MCF 10A (cell line): ENCODE data around the gene ZNF827. TPM values are rescaled to one million over a fixed set of nuclear protein-coding genes. Genes with fewer than 3 reads are reported as not detected.

ENCODE experiments used
- BruUV-seq: library from RNA; stranded (reverse); fragments of 400-500 nt; replicated peaks from 2 replicates; lab custom pipeline; 2021; lab: Mats Ljungman, UMichigan
- CTCF ChIA-PET: fragments of 300-600 bp; sonication (Branson Sonifier 250); formaldehyde crosslinking; extraction: SDS; loops from one replicate; lab custom pipeline; 2021; ENCODE audit warnings: antibody characterized with exemption, inconsistent platforms; lab: Yijun Ruan, JAX
- POLR2A ChIA-PET: fragments of 300-600, 350-650 bp; sonication (Branson Sonifier 250); formaldehyde crosslinking; extraction: SDS; loops from one replicate; lab custom pipeline; 2020; ENCODE audit warnings: antibody characterized with exemption, inconsistent platforms; lab: Yijun Ruan, JAX
- DNase-seq: peaks from one replicate; pipeline ENCODE4 v3.0.0-alpha.2; 2018; ENCODE audit not compliant: unreplicated experiment
- H3K27ac Mint-ChIP-seq: one replicate; pipeline ENCODE4 v1.8.0; 2022; ENCODE audit warnings: mild to moderate bottlenecking, low read depth, mixed read lengths; ENCODE audit not compliant: unreplicated experiment
- H3K27me3 Mint-ChIP-seq: one replicate; pipeline ENCODE4 v1.8.0; 2022; ENCODE audit warnings: mixed read lengths; ENCODE audit not compliant: insufficient read depth, unreplicated experiment
- H3K36me3 Mint-ChIP-seq: one replicate; pipeline ENCODE4 v1.8.0; 2022; ENCODE audit warnings: mild to moderate bottlenecking, moderate library complexity, mixed read lengths; ENCODE audit not compliant: insufficient read depth, unreplicated experiment
- H3K4me1 Mint-ChIP-seq: one replicate; pipeline ENCODE4 v1.8.0; 2022; ENCODE audit warnings: mixed read lengths; ENCODE audit not compliant: insufficient read depth, unreplicated experiment
- H3K4me3 Mint-ChIP-seq: one replicate; pipeline ENCODE4 v1.8.0; 2022; ENCODE audit warnings: mild to moderate bottlenecking, moderate library complexity, mixed read lengths; ENCODE audit not compliant: unreplicated experiment
- H3K9me3 Mint-ChIP-seq: one replicate; pipeline ENCODE4 v1.8.0; 2022; ENCODE audit warnings: mixed read lengths; ENCODE audit not compliant: unreplicated experiment
- intact Hi-C: fragments of 100-400 bp; cut with micrococcal nuclease; formaldehyde crosslinking; loops from 2 replicates; pipeline ENCODE4 v1.14.1; 2022
- total RNA-seq: library from RNA; stranded (reverse); gene quantifications from 2 replicates; pipeline ENCODE4 v1.2.3, GENCODE V29; 2022
- TF ChIP-seq, protein P1 (sequence below): fragments of 200-600 bp; IDR thresholded peaks from one replicate; pipeline ENCODE4 v1.8.0; 2022; ENCODE audit warnings: antibody characterized with exemption, mild to moderate bottlenecking; ENCODE audit not compliant: unreplicated experiment

Gene ZNF827
- total RNA-seq, 1 experiment from 2014 or later, result 11.3 TPM

DNA sequence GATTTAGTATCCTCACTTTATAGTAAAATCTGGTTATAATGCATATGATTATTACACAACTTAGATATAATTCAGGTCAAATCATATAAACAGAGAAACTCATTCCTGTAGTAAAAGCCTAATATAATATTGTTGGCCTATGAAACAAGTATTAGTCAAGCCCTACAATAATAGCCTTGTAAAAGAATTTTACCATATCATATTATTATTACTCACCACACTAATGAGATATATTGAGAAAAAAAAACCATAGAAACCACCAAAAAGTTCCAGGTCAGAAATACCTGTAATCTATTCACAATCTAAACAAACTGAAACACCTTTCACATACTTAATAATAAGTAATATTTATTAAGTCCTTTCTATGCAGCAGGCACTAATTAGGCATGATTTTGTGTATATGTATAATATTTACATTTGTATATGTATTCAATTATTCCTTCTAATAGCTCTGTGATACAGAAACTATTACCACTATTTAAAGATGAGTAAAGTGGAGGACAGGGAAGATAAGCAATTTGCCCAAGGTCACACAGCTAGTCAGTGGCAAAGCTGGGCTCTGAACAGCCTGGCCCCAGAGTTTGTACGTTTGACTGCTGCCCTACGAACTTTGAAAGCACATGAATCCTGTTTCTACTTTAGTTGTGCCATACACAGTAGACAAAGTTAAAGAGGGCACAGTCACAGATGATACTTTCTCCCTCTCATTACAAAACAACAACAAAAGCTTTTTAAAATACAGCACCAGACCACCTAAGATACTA lies 9.0 kb downstream of the ZNF827 start:
- no TSS peak for BruUV-seq
- POLR2A ChIA-PET, result interaction anchor here (1.0 to 3.1 kb wide), 4 partner anchors 10 to 196 kb away, joined by 3 to 12 read pairs (median 4); no protein-coding TSS in a partner anchor
- Mint-ChIP-seq H3K4me1 (peaks cover 8% of the 10 kb centered on the region), H3K9me3 (peaks cover 6% of the 10 kb centered on the region), H3K36me3 (no peaks in the 10 kb centered on the region), H3K27ac (no peak overlapping the region), H3K4me3 (no peak overlapping the region), H3K27me3 (no peaks in the 10 kb centered on the region)
- no peak for DNase-seq
- CTCF ChIA-PET, result interaction anchor here (0.7 kb wide), 1 partner anchor 28 kb away, joined by 4 read pairs; no protein-coding TSS in a partner anchor
- intact Hi-C loops, result no loop called here
- TF ChIP-seq, protein P1, sequence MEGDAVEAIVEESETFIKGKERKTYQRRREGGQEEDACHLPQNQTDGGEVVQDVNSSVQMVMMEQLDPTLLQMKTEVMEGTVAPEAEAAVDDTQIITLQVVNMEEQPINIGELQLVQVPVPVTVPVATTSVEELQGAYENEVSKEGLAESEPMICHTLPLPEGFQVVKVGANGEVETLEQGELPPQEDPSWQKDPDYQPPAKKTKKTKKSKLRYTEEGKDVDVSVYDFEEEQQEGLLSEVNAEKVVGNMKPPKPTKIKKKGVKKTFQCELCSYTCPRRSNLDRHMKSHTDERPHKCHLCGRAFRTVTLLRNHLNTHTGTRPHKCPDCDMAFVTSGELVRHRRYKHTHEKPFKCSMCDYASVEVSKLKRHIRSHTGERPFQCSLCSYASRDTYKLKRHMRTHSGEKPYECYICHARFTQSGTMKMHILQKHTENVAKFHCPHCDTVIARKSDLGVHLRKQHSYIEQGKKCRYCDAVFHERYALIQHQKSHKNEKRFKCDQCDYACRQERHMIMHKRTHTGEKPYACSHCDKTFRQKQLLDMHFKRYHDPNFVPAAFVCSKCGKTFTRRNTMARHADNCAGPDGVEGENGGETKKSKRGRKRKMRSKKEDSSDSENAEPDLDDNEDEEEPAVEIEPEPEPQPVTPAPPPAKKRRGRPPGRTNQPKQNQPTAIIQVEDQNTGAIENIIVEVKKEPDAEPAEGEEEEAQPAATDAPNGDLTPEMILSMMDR, result no peak

DNA sequence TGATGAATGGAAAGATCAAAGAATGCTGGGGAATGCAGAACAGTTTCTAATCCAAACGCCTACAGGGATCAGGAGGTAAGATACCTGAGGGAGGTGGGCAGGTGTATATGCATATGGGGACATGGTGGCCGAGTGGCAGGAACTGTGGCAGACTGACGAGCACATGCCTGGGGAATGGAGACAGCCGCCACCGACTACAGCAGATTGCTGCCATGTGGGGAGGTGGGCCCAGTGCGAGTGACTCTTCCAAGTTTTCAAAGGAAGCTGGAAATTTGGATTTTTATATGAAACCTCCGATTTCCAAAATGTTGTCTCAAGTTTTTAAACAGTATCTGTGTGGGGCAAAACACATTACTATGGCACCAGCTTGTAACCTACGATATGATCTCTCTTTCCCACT lies 9.9 kb downstream of the ZNF827 start:
- Mint-ChIP-seq H3K27me3 (no peaks in the 10 kb centered on the region), H3K4me1 (peaks cover 3% of the 10 kb centered on the region), H3K9me3 (peaks cover 8% of the 10 kb centered on the region), H3K27ac (no peak overlapping the region), H3K36me3 (no peaks in the 10 kb centered on the region), H3K4me3 (no peak overlapping the region)
- ChIA-PET CTCF (interaction anchor here (1.5 kb wide), 1 partner anchor 205 kb away, joined by 3 read pairs; no protein-coding TSS in a partner anchor), POLR2A (interaction anchor here (0.6 to 1.0 kb wide), 2 partner anchors 16 to 240 kb away, joined by 3 to 4 read pairs; no protein-coding TSS in a partner anchor)
- TF ChIP-seq, protein P1, result no peak
- BruUV-seq, result no TSS peak
- intact Hi-C loops, result no loop called here
- DNase-seq, result no peak

DNA sequence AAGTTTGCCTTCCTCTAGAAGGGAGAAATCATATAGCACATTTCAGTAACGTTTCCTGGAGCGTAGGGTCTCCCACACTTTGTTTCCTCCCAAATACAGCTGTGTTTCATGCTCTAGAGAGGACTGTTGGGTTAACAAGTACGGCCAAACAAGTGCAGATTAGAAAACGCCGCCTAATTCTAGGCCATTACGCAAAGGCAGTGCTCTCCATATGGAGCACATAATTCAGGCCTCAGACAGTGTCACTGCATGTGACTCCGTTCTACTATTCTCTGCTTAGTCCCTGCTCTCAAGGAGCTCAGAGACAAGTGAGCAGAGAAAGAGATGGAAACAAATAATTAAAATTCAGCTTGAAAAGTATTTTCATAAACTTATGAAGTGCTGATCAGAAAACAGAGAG lies 11.6 kb downstream of the ZNF827 start:
- no peaks in the 10 kb centered on the region for H3K27me3 Mint-ChIP-seq
- ChIA-PET CTCF (interaction anchor here (0.6 to 1.2 kb wide), 3 partner anchors 16 to 162 kb away, joined by 3 to 4 read pairs (median 3); no protein-coding TSS in a partner anchor), POLR2A (no interaction called here)
- H3K27ac Mint-ChIP-seq, result no peak overlapping the region
- H3K36me3 Mint-ChIP-seq, result no peaks in the 10 kb centered on the region
- no peak for DNase-seq
- no TSS peak for BruUV-seq
- TF ChIP-seq, protein P1, result no peak
- intact Hi-C loops, result no loop called here
- no peak overlapping the region for H3K4me3 Mint-ChIP-seq
- H3K9me3 Mint-ChIP-seq, result peaks cover 8% of the 10 kb centered on the region
- H3K4me1 Mint-ChIP-seq, result no peaks in the 10 kb centered on the region

DNA sequence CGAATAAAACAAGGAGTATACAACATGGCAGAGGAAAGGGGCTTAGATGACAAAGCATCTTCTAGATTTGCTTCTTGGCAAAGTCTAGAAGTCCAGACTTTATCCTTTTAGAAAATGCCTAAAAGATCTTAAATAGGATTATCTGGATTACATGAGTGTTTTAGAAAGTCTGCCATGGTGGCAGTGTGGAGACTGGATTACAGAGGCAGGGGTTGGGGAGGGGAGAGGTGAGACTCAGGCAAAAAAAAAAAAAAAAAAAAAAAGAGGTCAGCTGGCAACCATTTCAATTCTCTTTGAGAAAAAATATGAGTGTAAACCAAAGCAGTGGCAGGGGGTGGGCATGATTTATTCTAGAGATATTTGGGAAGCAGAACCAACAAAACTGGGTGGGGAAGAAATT lies 17.4 kb downstream of the ZNF827 start:
- CTCF ChIA-PET, result interaction anchor here (0.6 kb wide), 1 partner anchor 277 kb away, joined by 3 read pairs; no protein-coding TSS in a partner anchor
- Mint-ChIP-seq H3K27ac (peak overlapping the region; percentile 49), H3K4me3 (no peak overlapping the region), H3K27me3 (no peaks in the 10 kb centered on the region), H3K9me3 (peaks cover 8% of the 10 kb centered on the region), H3K4me1 (peaks cover 15% of the 10 kb centered on the region), H3K36me3 (no peaks in the 10 kb centered on the region)
- POLR2A ChIA-PET, result interaction anchor here (1.0 kb wide), 1 partner anchor 113 kb away, joined by 3 read pairs; no protein-coding TSS in a partner anchor
- TF ChIP-seq, protein P1, result no peak
- no TSS peak for BruUV-seq
- no peak for DNase-seq
- intact Hi-C loops, result no loop called here
